ENCODE results near the gene IGFBP6.

IGFBP6 gene

GRCh38 chr12:53097564-53098353 lies at the start of gene IGFBP6 (continued):
- TF ChIP-seq ZSCAN18 (tag by site-specific recombination; IDR thresholded peaks at IDR 0.05) (no peak), ZNF16 (tag by site-specific recombination; IDR thresholded peaks at IDR 0.05; ENCODE audit: low read depth) (no peak), ZNF776 (tag by site-specific recombination; IDR thresholded peaks at IDR 0.05; ENCODE audit: borderline replicate concordance) (no peak), ZNF580 (tag by site-specific recombination; IDR thresholded peaks at IDR 0.05) (no peak), ZNF621 (tag by site-specific recombination; IDR thresholded peaks at IDR 0.05) (no peak), ZNF560 (tag by site-specific recombination; IDR thresholded peaks at IDR 0.05; ENCODE audit: borderline replicate concordance) (no peak), SP7 (tag by site-specific recombination; IDR thresholded peaks at IDR 0.05) (0 out of 2 replicates have a peak, but pooled peaks have one; percentile 8), ZNF266 (tag by site-specific recombination; IDR thresholded peaks at IDR 0.05; ENCODE audit: low read depth) (no peak), ZNF114 (tag by site-specific recombination; IDR thresholded peaks at IDR 0.05) (no peak), ZNF280C (tag by site-specific recombination; IDR thresholded peaks at IDR 0.05) (no peak), ZFHX2 (tag by site-specific recombination; conservative IDR thresholded peaks at IDR 0.05) (peak; percentile 95), ZNF610 (tag by site-specific recombination; IDR thresholded peaks at IDR 0.05; ENCODE audit: borderline replicate concordance) (no peak), ZNF211 (tag by site-specific recombination; IDR thresholded peaks at IDR 0.05; ENCODE audit: low read depth) (no peak), ZNF391 (tag by site-specific recombination; IDR thresholded peaks at IDR 0.05; ENCODE audit: borderline replicate concordance, low read depth) (no peak), ZNF747 (tag by site-specific recombination; IDR thresholded peaks at IDR 0.05) (no peak), SP3 (tag by site-specific recombination; IDR thresholded peaks at IDR 0.05) (peak; percentile 64), ZNF660 (tag by site-specific recombination; IDR thresholded peaks at IDR 0.05) (no peak), GLI2 (tag by site-specific recombination; IDR thresholded peaks at IDR 0.05; ENCODE audit: borderline replicate concordance, low read depth) (no peak), ZNF707 (tag by site-specific recombination; IDR thresholded peaks at IDR 0.05) (no peak), ZNF585B (tag by site-specific recombination; IDR thresholded peaks at IDR 0.05) (no peak), ZNF555 (tag by site-specific recombination; conservative IDR thresholded peaks at IDR 0.05) (no peak), ZSCAN5A (tag by site-specific recombination; IDR thresholded peaks at IDR 0.05) (peak; percentile 72), AEBP2 (tag by site-specific recombination; IDR thresholded peaks at IDR 0.05; ENCODE audit: borderline replicate concordance) (no peak), OVOL3 (tag by site-specific recombination; IDR thresholded peaks at IDR 0.05) (no peak), ZNF529 (tag by site-specific recombination; IDR thresholded peaks at IDR 0.05; ENCODE audit: insufficient replicate concordance) (no peak), ZNF701 (tag by site-specific recombination; IDR thresholded peaks at IDR 0.05) (no peak), MYNN (tag by site-specific recombination; IDR thresholded peaks at IDR 0.05; ENCODE audit: borderline replicate concordance) (no peak), BCL6B (tag by site-specific recombination; IDR thresholded peaks at IDR 0.05) (no peak), ZNF398 (tag by site-specific recombination; IDR thresholded peaks at IDR 0.05) (peak; percentile 36), ZNF785 (tag by site-specific recombination; IDR thresholded peaks at IDR 0.05) (no peak)

All from HEK293 (cell line).